ENCODE data around the gene FAM53A.

DNA sequence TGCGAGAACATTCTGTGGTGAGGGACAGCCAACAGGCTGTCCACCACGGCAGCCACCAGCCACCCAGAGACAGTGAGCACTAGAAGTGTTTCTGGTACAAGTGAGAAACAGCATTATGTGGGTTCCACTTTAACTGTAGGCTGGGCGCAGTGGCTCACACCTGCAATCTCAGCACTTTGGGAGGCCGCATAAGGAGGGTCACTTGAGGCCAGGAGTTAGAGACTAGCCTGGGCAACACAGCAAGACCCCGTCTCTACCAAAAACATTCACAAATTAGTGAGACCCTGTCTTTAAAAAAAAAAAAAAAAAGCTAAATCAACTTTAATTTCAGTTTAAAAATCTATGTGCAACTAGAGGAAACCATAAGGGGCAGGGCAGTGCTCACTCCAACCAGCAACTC, 20.6 kb downstream of the FAM53A start:
- TF ChIP-seq, protein P1, sequence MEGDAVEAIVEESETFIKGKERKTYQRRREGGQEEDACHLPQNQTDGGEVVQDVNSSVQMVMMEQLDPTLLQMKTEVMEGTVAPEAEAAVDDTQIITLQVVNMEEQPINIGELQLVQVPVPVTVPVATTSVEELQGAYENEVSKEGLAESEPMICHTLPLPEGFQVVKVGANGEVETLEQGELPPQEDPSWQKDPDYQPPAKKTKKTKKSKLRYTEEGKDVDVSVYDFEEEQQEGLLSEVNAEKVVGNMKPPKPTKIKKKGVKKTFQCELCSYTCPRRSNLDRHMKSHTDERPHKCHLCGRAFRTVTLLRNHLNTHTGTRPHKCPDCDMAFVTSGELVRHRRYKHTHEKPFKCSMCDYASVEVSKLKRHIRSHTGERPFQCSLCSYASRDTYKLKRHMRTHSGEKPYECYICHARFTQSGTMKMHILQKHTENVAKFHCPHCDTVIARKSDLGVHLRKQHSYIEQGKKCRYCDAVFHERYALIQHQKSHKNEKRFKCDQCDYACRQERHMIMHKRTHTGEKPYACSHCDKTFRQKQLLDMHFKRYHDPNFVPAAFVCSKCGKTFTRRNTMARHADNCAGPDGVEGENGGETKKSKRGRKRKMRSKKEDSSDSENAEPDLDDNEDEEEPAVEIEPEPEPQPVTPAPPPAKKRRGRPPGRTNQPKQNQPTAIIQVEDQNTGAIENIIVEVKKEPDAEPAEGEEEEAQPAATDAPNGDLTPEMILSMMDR (conservative IDR thresholded peaks at IDR 0.05): no peak
- no peak for TF ChIP-seq ZFX (IDR thresholded peaks at IDR 0.05)
